ENCODE measurements around the gene COL6A1. TPM values are rescaled to one million over a fixed set of nuclear protein-coding genes. Genes with fewer than 3 reads are reported as not detected.

The COL6A1 gene
- total and polyA plus RNA-seq, 4 donors = 16.9 to 82.0 (median 35.7) TPM

GRCh38 chr21:45938453-45938755, 43.2 kb upstream of the COL6A1 start (continued):
- TF ChIP-seq CTCF (IDR thresholded peaks at IDR 0.05; ENCODE audit: low read depth, low read length, missing input control) = no peak

GRCh38 chr21:45938811-45939520, 42.6 kb upstream of the COL6A1 start:
- 91% methylated on average over 17 of the region's 17 CpGs for WGBS
- Histone ChIP-seq H3K27me3 (ENCODE audit: control insufficient read depth in 4 of 4, insufficient read depth in 4 of 4, low read length in 3 of 4) (no peaks in the 10 kb centered on the region), H3K4me3 (ENCODE audit: low read depth in 1 of 3, low read length in 3 of 3) (no peak overlapping the region), H3K27ac (ENCODE audit: low read depth in 1 of 2, low read length in 2 of 2) (no peak overlapping the region), H3K9me3 (ENCODE audit: control insufficient read depth in 4 of 4, low read length in 3 of 4) (peaks cover 0 to 4% (median 0%) of the 10 kb centered on the region in 4 donors), H3K4me1 (ENCODE audit: control insufficient read depth in 4 of 4, insufficient read depth in 4 of 4, low read length in 3 of 4) (no peaks in the 10 kb centered on the region), H3K36me3 (ENCODE audit: control insufficient read depth in 4 of 4, insufficient read depth in 3 of 4, low read depth in 1 of 4, low read length in 3 of 4) (no peaks in the 10 kb centered on the region), H3K9ac (ENCODE audit: low read depth in 1 of 2, low read length in 2 of 2) (no peak overlapping the region)
- no peak for DNase-seq (ENCODE audit: low spot score)
- no peak for TF ChIP-seq RXRA (IDR thresholded peaks at IDR 0.05)
- TF ChIP-seq JUND (IDR thresholded peaks at IDR 0.05) = no peak
- TF ChIP-seq MAX (IDR thresholded peaks at IDR 0.05) = no peak
- TF ChIP-seq ZBTB33 (IDR thresholded peaks at IDR 0.05) = no peak

- H3K4me3 ChIP-seq (ENCODE audit: low read depth in 1 of 3, low read length in 3 of 3) = no peak overlapping the region
- whole genome bisulfite sequencing = 85% methylated on average over 15 of the region's 15 CpGs
- no peaks in the 10 kb centered on the region for H3K36me3 ChIP-seq (ENCODE audit: control insufficient read depth in 4 of 4, insufficient read depth in 3 of 4, low read depth in 1 of 4, low read length in 3 of 4)
- H3K9ac ChIP-seq (ENCODE audit: low read depth in 1 of 2, low read length in 2 of 2) = no peak overlapping the region
- no peaks in the 10 kb centered on the region for H3K27me3 ChIP-seq (ENCODE audit: control insufficient read depth in 4 of 4, insufficient read depth in 4 of 4, low read length in 3 of 4)
- no peak for TF ChIP-seq MAX (IDR thresholded peaks at IDR 0.05)
- no peak for TF ChIP-seq EGR1 (IDR thresholded peaks at IDR 0.05; ENCODE audit: low read depth in 2 of 2)
- TF ChIP-seq HNF4G (IDR thresholded peaks at IDR 0.05) = no peak
- TF ChIP-seq JUND (IDR thresholded peaks at IDR 0.05) = no peak
- TF ChIP-seq HNF4A (conservative IDR thresholded peaks at IDR 0.05) = no peak
- no peak for TF ChIP-seq FOXA1 (IDR thresholded peaks at IDR 0.05)
- TF ChIP-seq FOXA2 (IDR thresholded peaks at IDR 0.05) = no peak
- no peak for TF ChIP-seq RAD21 (IDR thresholded peaks at IDR 0.05)
- TF ChIP-seq NR2F2 (IDR thresholded peaks at IDR 0.05) = no peak
- TF ChIP-seq RXRA (IDR thresholded peaks at IDR 0.05) = no peak
- no peak for TF ChIP-seq ZBTB33 (IDR thresholded peaks at IDR 0.05)
- TF ChIP-seq GABPA (IDR thresholded peaks at IDR 0.05 in 1 of 2, conservative IDR thresholded peaks at IDR 0.05 in 1 of 2) = no peak
- no peak for TF ChIP-seq CTCF (IDR thresholded peaks at IDR 0.05; ENCODE audit: low read depth, low read length, missing input control)
- no peak for TF ChIP-seq TAF1 (conservative IDR thresholded peaks at IDR 0.05)
- no peak for TF ChIP-seq YY1 (IDR thresholded peaks at IDR 0.05)
- no peak for TF ChIP-seq SP1 (IDR thresholded peaks at IDR 0.05)
- H3K4me1 ChIP-seq (ENCODE audit: control insufficient read depth in 4 of 4, insufficient read depth in 4 of 4, low read length in 3 of 4) = no peaks in the 10 kb centered on the region
- DNase-seq (ENCODE audit: low spot score) = no peak
- no peak overlapping the region for H3K27ac ChIP-seq (ENCODE audit: low read depth in 1 of 2, low read length in 2 of 2)
- H3K9me3 ChIP-seq (ENCODE audit: control insufficient read depth in 4 of 4, low read length in 3 of 4) = peaks cover 0 to 4% (median 0%) of the 10 kb centered on the region in 4 donors
Measured at GRCh38 chr21:45939521-45940045, 42.0 kb upstream of the COL6A1 start.
